ENCODE results near the gene NSL1. TPM values are rescaled to one million over a fixed set of nuclear protein-coding genes. Genes with fewer than 3 reads are reported as not detected.

The NSL1 gene
- total RNA-seq, 1 donor from 2014 or later: 92.3 TPM

DNA sequence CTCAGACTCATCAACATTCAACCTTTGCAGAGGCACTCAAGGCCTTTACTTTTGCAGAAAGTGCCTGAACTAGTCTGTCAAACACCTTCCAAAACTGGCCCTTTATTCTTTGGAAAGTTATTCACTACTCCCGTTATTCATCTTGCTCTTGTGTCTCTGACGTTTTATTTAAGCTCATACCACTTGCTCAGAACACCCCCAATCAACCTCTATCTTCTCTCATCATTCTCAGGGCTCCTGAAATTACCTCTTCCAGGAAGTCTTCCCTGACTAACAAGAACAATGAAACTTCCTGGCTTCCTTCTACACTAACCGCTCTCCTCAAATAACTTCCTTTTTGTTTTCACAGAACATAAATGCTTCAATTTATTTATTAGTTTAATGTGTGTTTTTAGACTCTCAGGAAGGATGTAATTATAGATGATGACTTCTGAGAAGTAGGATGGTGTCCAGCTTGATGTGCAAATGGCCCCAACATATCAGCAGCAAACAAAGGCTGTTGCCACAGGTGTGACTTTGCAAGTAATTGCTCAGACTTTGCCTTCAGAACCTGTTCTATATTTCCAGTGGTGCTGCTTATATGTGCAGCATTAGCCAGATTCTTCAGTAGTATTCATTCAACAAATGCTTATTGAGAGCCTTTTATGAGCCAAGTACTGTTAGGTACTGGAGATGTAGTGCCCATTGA is 69.2 kb downstream of the NSL1 start:
- DNase-seq (ENCODE audit: extremely low spot score in 2 of 2): no peak
- TF ChIP-seq POLR2A (IDR thresholded peaks at IDR 0.05) (no peak), POLR2AphosphoS5 (IDR thresholded peaks at IDR 0.05; ENCODE audit: insufficient read depth in 1 of 2, low read depth in 1 of 2) (no peak)
- TF ChIP-seq, protein P1, sequence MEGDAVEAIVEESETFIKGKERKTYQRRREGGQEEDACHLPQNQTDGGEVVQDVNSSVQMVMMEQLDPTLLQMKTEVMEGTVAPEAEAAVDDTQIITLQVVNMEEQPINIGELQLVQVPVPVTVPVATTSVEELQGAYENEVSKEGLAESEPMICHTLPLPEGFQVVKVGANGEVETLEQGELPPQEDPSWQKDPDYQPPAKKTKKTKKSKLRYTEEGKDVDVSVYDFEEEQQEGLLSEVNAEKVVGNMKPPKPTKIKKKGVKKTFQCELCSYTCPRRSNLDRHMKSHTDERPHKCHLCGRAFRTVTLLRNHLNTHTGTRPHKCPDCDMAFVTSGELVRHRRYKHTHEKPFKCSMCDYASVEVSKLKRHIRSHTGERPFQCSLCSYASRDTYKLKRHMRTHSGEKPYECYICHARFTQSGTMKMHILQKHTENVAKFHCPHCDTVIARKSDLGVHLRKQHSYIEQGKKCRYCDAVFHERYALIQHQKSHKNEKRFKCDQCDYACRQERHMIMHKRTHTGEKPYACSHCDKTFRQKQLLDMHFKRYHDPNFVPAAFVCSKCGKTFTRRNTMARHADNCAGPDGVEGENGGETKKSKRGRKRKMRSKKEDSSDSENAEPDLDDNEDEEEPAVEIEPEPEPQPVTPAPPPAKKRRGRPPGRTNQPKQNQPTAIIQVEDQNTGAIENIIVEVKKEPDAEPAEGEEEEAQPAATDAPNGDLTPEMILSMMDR (IDR thresholded peaks at IDR 0.05): no peak
- H3K4me3 ChIP-seq: no peak overlapping the region
- H3K9me3 ChIP-seq: no peaks in the 10 kb centered on the region
- H3K4me1 ChIP-seq: peaks cover 7% of the 10 kb centered on the region
- no peak overlapping the region for H3K27ac ChIP-seq
- no peaks in the 10 kb centered on the region for H3K27me3 ChIP-seq
- intact Hi-C loops (cut with DNase I): no loop called here
- no peaks in the 10 kb centered on the region for H3K36me3 ChIP-seq

GRCh38 chr1:212721388-212722247 is 70.0 kb downstream of the NSL1 start:
- Histone ChIP-seq H3K27me3 (no peaks in the 10 kb centered on the region), H3K4me1 (peaks cover 7% of the 10 kb centered on the region), H3K4me3 (no peak overlapping the region), H3K36me3 (no peaks in the 10 kb centered on the region), H3K9me3 (no peaks in the 10 kb centered on the region), H3K27ac (no peak overlapping the region)
- DNase-seq (ENCODE audit: extremely low spot score in 2 of 2): no peak
- TF ChIP-seq, protein P1 (IDR thresholded peaks at IDR 0.05): no peak
- TF ChIP-seq POLR2A (IDR thresholded peaks at IDR 0.05) (no peak), POLR2AphosphoS5 (IDR thresholded peaks at IDR 0.05; ENCODE audit: insufficient read depth in 1 of 2, low read depth in 1 of 2) (no peak)
- intact Hi-C loops (cut with DNase I): no loop called here

- Histone ChIP-seq H3K27me3 (no peaks in the 10 kb centered on the region), H3K4me3 (no peak overlapping the region), H3K4me1 (peaks cover 7% of the 10 kb centered on the region), H3K9me3 (no peaks in the 10 kb centered on the region), H3K36me3 (no peaks in the 10 kb centered on the region), H3K27ac (no peak overlapping the region)
- no peak for TF ChIP-seq POLR2A (IDR thresholded peaks at IDR 0.05)
- TF ChIP-seq, protein P1 (IDR thresholded peaks at IDR 0.05): no peak
- no peak for TF ChIP-seq POLR2AphosphoS5 (IDR thresholded peaks at IDR 0.05; ENCODE audit: insufficient read depth in 1 of 2, low read depth in 1 of 2)
- intact Hi-C loops (cut with DNase I): no loop called here
- no peak for DNase-seq (ENCODE audit: extremely low spot score in 2 of 2)
These were observed 71.9 kb downstream of the NSL1 start for GRCh38 chr1:212719633-212720032.

DNA sequence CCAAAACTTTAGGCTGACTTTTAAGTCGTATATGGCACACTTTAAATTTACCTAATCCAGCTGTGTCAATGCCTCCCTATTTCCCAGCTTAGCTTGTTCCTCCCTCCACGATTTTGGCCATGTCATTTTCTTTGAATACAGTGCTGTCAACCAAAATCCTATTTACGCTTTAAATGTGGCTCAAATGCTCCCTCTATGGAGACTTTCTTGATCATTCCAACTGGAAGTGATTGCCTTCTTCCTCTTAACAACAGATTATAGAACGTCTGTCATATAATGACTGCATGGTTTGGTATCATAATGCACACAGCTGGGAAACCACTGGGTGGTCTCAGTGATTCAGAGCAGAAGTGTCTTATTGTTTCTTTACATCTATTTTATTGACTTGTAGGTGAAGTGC is 73.1 kb downstream of the NSL1 start:
- no peaks in the 10 kb centered on the region for H3K27me3 ChIP-seq
- H3K9me3 ChIP-seq: no peaks in the 10 kb centered on the region
- no peak for DNase-seq (ENCODE audit: extremely low spot score in 2 of 2)
- no peak for TF ChIP-seq POLR2AphosphoS5 (IDR thresholded peaks at IDR 0.05; ENCODE audit: insufficient read depth in 1 of 2, low read depth in 1 of 2)
- TF ChIP-seq, protein P1 (IDR thresholded peaks at IDR 0.05): no peak
- no peak for TF ChIP-seq POLR2A (IDR thresholded peaks at IDR 0.05)
- no peaks in the 10 kb centered on the region for H3K36me3 ChIP-seq
- intact Hi-C loops (cut with DNase I): no loop called here
- peaks cover 7% of the 10 kb centered on the region for H3K4me1 ChIP-seq
- no peak overlapping the region for H3K4me3 ChIP-seq
- no peak overlapping the region for H3K27ac ChIP-seq

DNA sequence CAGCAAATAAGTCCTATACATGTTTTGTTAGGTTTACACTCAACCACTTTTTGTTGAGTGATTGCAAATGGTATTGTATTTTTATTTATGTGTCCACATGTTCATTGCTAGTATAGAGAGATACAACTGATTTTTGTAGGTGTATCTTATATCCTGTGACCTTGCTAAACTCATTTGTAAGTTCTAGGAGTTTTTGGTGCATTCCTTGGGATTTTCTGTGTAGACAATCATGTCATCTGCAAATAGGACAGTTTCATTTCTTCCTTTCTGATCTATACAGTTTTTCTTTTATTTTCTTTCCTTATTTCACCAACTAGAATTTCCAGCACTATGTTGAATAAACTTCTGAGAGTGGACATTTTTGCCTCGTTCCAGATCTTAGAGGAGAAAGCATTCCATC is 75.4 kb downstream of the NSL1 start:
- H3K9me3 ChIP-seq: no peaks in the 10 kb centered on the region
- H3K27ac ChIP-seq: no peak overlapping the region
- no peaks in the 10 kb centered on the region for H3K4me1 ChIP-seq
- TF ChIP-seq POLR2A (IDR thresholded peaks at IDR 0.05): no peak
- TF ChIP-seq, protein P1 (IDR thresholded peaks at IDR 0.05): no peak
- DNase-seq (ENCODE audit: extremely low spot score in 2 of 2): no peak
- H3K4me3 ChIP-seq: no peak overlapping the region
- no peaks in the 10 kb centered on the region for H3K27me3 ChIP-seq
- H3K36me3 ChIP-seq: no peaks in the 10 kb centered on the region
- intact Hi-C loops (cut with DNase I): no loop called here
